K562 (cell line): ENCODE measurements around the gene HLTF.

Experiments used
- CBX8 ChIP-seq: fragments of 200-600 bp; sonication (generic); IDR thresholded peaks from 2 replicates; pipeline ENCODE4 v1.6.1; 2012; ENCODE audit warnings: borderline replicate concordance, mixed run types, low read depth, mild to moderate bottlenecking, moderate library complexity, mixed read lengths, low read length, control low read depth, inconsistent platforms; ENCODE audit not compliant: poor library complexity, severe bottlenecking; ENCODE audit errors: extremely low read depth
- CHD1 ChIP-seq: fragments of 200-600 bp; sonication (generic); IDR thresholded peaks from one replicate; pipeline ENCODE4 v1.6.1; 2012; ENCODE audit warnings: mild to moderate bottlenecking, moderate library complexity, low read length, inconsistent platforms

GRCh38 chr3:148991219-148992026 lies 94.9 kb downstream of the HLTF start, which contains the start of gene GYG1:
- no peak for TF ChIP-seq CHD1
- no peak for TF ChIP-seq CBX8
